SK-N-SH (cell line): ENCODE results near the gene CPVL. TPM values are rescaled to one million over a fixed set of nuclear protein-coding genes. Genes with fewer than 3 reads are reported as not detected.

ENCODE experiments used
- CTCF ChIA-PET: fragments of 300-600, 350-600 bp; formaldehyde crosslinking; extraction: SDS; loops from one replicate; lab custom pipeline; 2021; lab: Yijun Ruan, JAX
- POLR2A ChIA-PET: fragments of 350-600 bp; sonication (Branson Sonifier 250); formaldehyde crosslinking; extraction: SDS; loops from one replicate; lab custom pipeline; 2020; ENCODE audit warnings: antibody characterized with exemption, inconsistent platforms; lab: Yijun Ruan, JAX
- DNase-seq: peaks from one replicate; pipeline ENCODE4 v3.0.0; 2012
- H2AFZ ChIP-seq: fragments of 200-600 bp; sonication (generic); 2 replicates; pipeline ENCODE4 v1.8.1; 2016; ENCODE audit warnings: antibody characterized with exemption, mild to moderate bottlenecking, low read depth
- H3F3A ChIP-seq: fragments of 200-600 bp; sonication (generic); replicated peaks from 2 replicates; pipeline ENCODE3; 2016; ENCODE audit warnings: antibody characterized with exemption, mild to moderate bottlenecking; ENCODE audit not compliant: insufficient read depth
- H3K27ac ChIP-seq, 2 experiments: fragments of 200-500 bp in 1 of 2; fragments of 200-600 bp in 1 of 2; sonication (Bioruptor generic) in 1 of 2; sonication (generic), shearing (Covaris generic) in 1 of 2; 2 replicates each; pipeline versions ENCODE4 v1.5.1 to v1.6.1; 2014 to 2016; ENCODE audit warnings: low read depth in 2 of 2, inconsistent platforms in 1 of 2, low read length in 1 of 2, mild to moderate bottlenecking in 1 of 2, mixed read lengths in 1 of 2
- H3K27me3 ChIP-seq: fragments of 200-600 bp; sonication (generic), shearing (Covaris generic); 2 replicates; pipeline ENCODE4 v1.6.1; 2016; ENCODE audit warnings: mixed run types; ENCODE audit not compliant: insufficient read depth
- H3K36me3 ChIP-seq, 2 experiments: fragments of 200-500 bp in 1 of 2; fragments of 200-600 bp in 1 of 2; sonication (Bioruptor generic) in 1 of 2; sonication (generic) in 1 of 2; replicated peaks in 1 of 2; 2 replicates each; pipeline versions ENCODE3 to v1.5.1; 2014 to 2016; ENCODE audit warnings: low read length in 1 of 2, mild to moderate bottlenecking in 1 of 2; ENCODE audit not compliant: insufficient read depth in 2 of 2, control insufficient read depth in 1 of 2
- H3K4me1 ChIP-seq, 2 experiments: fragments of 200-500 bp in 1 of 2; fragments of 200-600 bp in 1 of 2; sonication (Bioruptor generic) in 1 of 2; sonication (generic), shearing (Covaris generic) in 1 of 2; 2 replicates each; pipeline versions ENCODE4 v1.5.1 to v1.6.1; 2014 to 2016; ENCODE audit warnings: low read depth in 1 of 2, low read length in 1 of 2, mixed run types in 1 of 2; ENCODE audit not compliant: insufficient read depth in 2 of 2, control insufficient read depth in 1 of 2
- H3K4me2 ChIP-seq: fragments of 200-600 bp; sonication (generic), shearing (Covaris generic); 2 replicates; pipeline ENCODE4 v1.6.1; 2017; ENCODE audit warnings: mixed run types
- H3K4me3 ChIP-seq, 2 experiments: fragments of 200-500 bp in 1 of 2; fragments of 200-600 bp in 1 of 2; sonication (Bioruptor generic) in 1 of 2; sonication (generic), shearing (Covaris generic) in 1 of 2; 2 replicates each; pipeline versions ENCODE4 v1.5.1 to v1.8.1; 2014 to 2016; ENCODE audit warnings: low read depth in 2 of 2, inconsistent platforms in 1 of 2, low read length in 1 of 2, mild to moderate bottlenecking in 1 of 2, mixed read lengths in 1 of 2, moderate library complexity in 1 of 2
- H3K79me2 ChIP-seq: fragments of 200-600 bp; sonication (generic); 2 replicates; pipeline ENCODE4 v1.8.1; 2017; ENCODE audit warnings: mild to moderate bottlenecking; ENCODE audit not compliant: insufficient read depth
- H3K9ac ChIP-seq: fragments of 200-600 bp; sonication (generic); 2 replicates; pipeline ENCODE4 v1.6.1; 2017; ENCODE audit warnings: mixed run types
- H3K9me2 ChIP-seq: fragments of 200-600 bp; sonication (generic); 2 replicates; pipeline ENCODE4 v1.6.1; 2017; ENCODE audit warnings: mixed run types
- H3K9me3 ChIP-seq: fragments of 200-600 bp; sonication (generic); 2 replicates; pipeline ENCODE4 v1.6.1; 2017; ENCODE audit warnings: mixed run types, mild to moderate bottlenecking, moderate library complexity
- H4K20me1 ChIP-seq: fragments of 200-600 bp; sonication (generic); 2 replicates; pipeline ENCODE4 v1.6.1; 2017; ENCODE audit warnings: mild to moderate bottlenecking, mixed run types; ENCODE audit not compliant: insufficient read depth
- CTCF ChIP-seq: fragments of 200-600 bp; sonication (generic); IDR thresholded peaks from 2 replicates; pipeline ENCODE4 v1.6.1; 2017; ENCODE audit warnings: antibody characterized with exemption, mild to moderate bottlenecking, moderate library complexity
- EP300 ChIP-seq, 2 experiments: IDR thresholded peaks; 2 replicates each; pipeline versions ENCODE4 v1.4.0 to v1.6.1; 2012; ENCODE audit warnings: borderline replicate concordance in 1 of 2, low read depth in 1 of 2, low read length in 1 of 2
- FOSL2 ChIP-seq: IDR thresholded peaks from 2 replicates; pipeline ENCODE4 v1.4.0; 2012; ENCODE audit warnings: low read depth, mild to moderate bottlenecking, moderate library complexity, borderline replicate concordance
- JUND ChIP-seq: IDR thresholded peaks from 2 replicates; pipeline ENCODE4 v1.4.0; 2012
- NRF1 ChIP-seq: IDR thresholded peaks from 2 replicates; pipeline ENCODE4 v1.6.1; 2012; ENCODE audit warnings: low read depth, mild to moderate bottlenecking, low read length
- RAD21 ChIP-seq: IDR thresholded peaks from 2 replicates; pipeline ENCODE4 v1.6.1; 2012; ENCODE audit warnings: mild to moderate bottlenecking, low read length
- RCOR1 ChIP-seq: fragments of 150-350 bp; IDR thresholded peaks from 2 replicates; pipeline ENCODE4 v1.6.1; 2017; ENCODE audit warnings: antibody characterized with exemption, low read length
- RFX5 ChIP-seq: IDR thresholded peaks from 2 replicates; pipeline ENCODE4 v1.6.1; 2012; ENCODE audit warnings: mild to moderate bottlenecking, improper control_type of control experiment, low read length
- SIN3A ChIP-seq: IDR thresholded peaks from 2 replicates; pipeline ENCODE4 v1.6.1; 2012; ENCODE audit warnings: low read depth, mild to moderate bottlenecking, low read length, moderate library complexity, borderline replicate concordance
- SMC3 ChIP-seq: IDR thresholded peaks from 2 replicates; pipeline ENCODE4 v1.6.1; 2012; ENCODE audit warnings: low read depth, low read length, improper control_type of control experiment
- TCF12 ChIP-seq: IDR thresholded peaks from 2 replicates; pipeline ENCODE4 v1.4.0; 2012
- USF2 ChIP-seq: fragments of 150-350 bp; IDR thresholded peaks from 2 replicates; pipeline ENCODE4 v1.6.1; 2017; ENCODE audit warnings: antibody characterized with exemption, low read length, low read depth, borderline replicate concordance
- ZBTB33 ChIP-seq: IDR thresholded peaks from 2 replicates; pipeline ENCODE4 v1.4.0; 2012; ENCODE audit warnings: low read depth, borderline replicate concordance
- WGBS: methylation state at CpG from one replicate; pipeline ENCODE4 v1.1.6; 2017; ENCODE audit warnings: low lambda C conversion rate; 5-methylcytosine and 5-hydroxymethylcytosine counted together
- polyA plus RNA-seq, 3 experiments: library from polyadenylated mRNA; depleted of rRNA; stranded (reverse); fragments of >200 nt; gene quantifications; 2 replicates each; pipeline ENCODE4 v1.2.3, GENCODE V29; 2012
- TF ChIP-seq, protein P1 (sequence below): IDR thresholded peaks from 2 replicates; pipeline ENCODE4 v1.4.0; 2012; ENCODE audit warnings: low read depth, borderline replicate concordance
- TF ChIP-seq, protein P2 (sequence below): IDR thresholded peaks from 2 replicates; pipeline ENCODE4; 2012

Gene CPVL
- polyA plus RNA-seq, 1 of the 3 experiments (the other 2 are of a cell fraction): not detected

DNA sequence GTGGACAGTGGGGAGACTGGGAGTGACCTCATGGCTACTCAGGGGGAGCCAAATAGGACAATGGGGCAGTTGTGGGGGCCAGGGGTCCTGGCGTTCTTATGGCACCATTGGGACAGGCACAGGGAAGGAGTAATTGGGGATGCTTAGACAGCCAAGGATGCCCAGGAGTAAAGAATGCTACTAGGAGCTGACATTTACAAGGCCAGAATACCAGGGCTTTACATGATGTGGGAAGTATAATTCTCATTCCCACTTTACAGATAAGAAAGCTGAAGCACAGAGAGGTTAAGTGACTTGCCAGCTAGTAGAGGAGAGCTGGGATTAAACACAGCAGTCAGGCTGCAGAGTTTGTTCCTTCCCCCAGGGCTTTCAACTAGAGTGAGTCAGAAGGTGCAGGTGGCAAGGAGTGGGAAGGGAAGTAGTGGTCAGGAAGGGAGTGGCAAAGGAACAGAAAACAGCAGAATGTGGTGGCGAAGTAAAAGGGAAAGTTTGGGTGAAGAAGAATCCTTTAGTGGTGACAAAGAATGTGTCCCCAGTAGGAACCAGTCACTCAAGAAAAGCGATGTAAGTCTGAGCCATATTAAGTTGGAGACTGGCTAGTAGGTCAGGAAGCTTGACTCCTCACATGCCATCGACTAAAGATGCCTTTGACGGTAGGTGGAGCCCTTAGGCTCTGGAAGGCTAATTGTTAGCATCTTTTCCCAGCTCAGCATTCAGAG lies 32.8 kb downstream of the CPVL start:
- no peak overlapping the region for H3K4me2 ChIP-seq
- ChIA-PET CTCF (interaction anchor here (0.6 to 48.2 kb wide), 16 partner anchors 9 to 296 kb away, joined by 3 to 1647 read pairs (median 5); partner anchors contain the start of gene TRIL), POLR2A (no interaction called here)
- H3K4me3 ChIP-seq: no peak overlapping the region
- no peak overlapping the region for H3K9ac ChIP-seq
- no peaks in the 10 kb centered on the region for H3K9me3 ChIP-seq
- H3F3A ChIP-seq: no peaks in the 10 kb centered on the region
- H3K36me3 ChIP-seq: no peaks in the 10 kb centered on the region
- H3K27ac ChIP-seq: no peak overlapping the region
- WGBS: 39% methylated on average over 5 of the region's 5 CpGs
- no peak overlapping the region for H2AFZ ChIP-seq
- no peaks in the 10 kb centered on the region for H3K79me2 ChIP-seq
- DNase-seq: no peak
- H4K20me1 ChIP-seq: no peaks in the 10 kb centered on the region
- peaks cover 15% of the 10 kb centered on the region for H3K27me3 ChIP-seq
- TF ChIP-seq SIN3A (no peak), CTCF (peak; percentile 24; the same call in 1 of the 2 replicates), RCOR1 (no peak), ZBTB33 (no peak), TCF12 (no peak), RAD21 (peak; percentile 62), SMC3 (peak; percentile 33; the same call in 1 of the 2 replicates), JUND (no peak), NRF1 (no peak)
- H3K4me1 ChIP-seq: no peaks in the 10 kb centered on the region
- H3K9me2 ChIP-seq: no peaks in the 10 kb centered on the region

DNA sequence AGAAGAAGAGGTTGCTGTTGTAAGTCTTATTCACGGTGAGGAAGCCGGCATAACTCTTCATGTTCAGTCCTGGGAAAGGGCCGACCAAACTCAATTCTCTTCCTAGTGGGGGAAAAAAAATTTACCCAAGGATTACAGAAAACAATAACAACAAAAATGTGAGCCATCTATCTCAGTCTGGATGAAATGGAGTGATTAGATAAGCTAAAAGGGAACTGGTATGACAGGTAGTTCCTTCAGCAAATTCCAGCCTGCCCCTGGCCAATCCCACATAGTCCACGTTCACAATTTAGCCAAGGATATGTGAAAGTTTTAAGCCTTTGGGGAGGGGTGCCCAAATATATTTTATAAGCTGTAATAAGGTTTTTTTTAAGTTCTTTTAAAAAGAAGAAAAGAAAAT lies 33.6 kb downstream of the CPVL start:
- H3K9ac ChIP-seq: no peak overlapping the region
- H2AFZ ChIP-seq: no peak overlapping the region
- H3K4me1 ChIP-seq: no peaks in the 10 kb centered on the region
- CTCF ChIA-PET: interaction anchor here (0.6 to 48.2 kb wide), 13 partner anchors 11 to 297 kb away, joined by 3 to 1647 read pairs (median 5); partner anchors contain the start of gene TRIL
- H3F3A ChIP-seq: no peaks in the 10 kb centered on the region
- peaks cover 15% of the 10 kb centered on the region for H3K27me3 ChIP-seq
- H4K20me1 ChIP-seq: no peaks in the 10 kb centered on the region
- H3K27ac ChIP-seq: no peak overlapping the region
- no peak overlapping the region for H3K4me2 ChIP-seq
- WGBS: 59% methylated on average over 4 of the region's 4 CpGs
- no peaks in the 10 kb centered on the region for H3K9me3 ChIP-seq
- TF ChIP-seq, protein P1, sequence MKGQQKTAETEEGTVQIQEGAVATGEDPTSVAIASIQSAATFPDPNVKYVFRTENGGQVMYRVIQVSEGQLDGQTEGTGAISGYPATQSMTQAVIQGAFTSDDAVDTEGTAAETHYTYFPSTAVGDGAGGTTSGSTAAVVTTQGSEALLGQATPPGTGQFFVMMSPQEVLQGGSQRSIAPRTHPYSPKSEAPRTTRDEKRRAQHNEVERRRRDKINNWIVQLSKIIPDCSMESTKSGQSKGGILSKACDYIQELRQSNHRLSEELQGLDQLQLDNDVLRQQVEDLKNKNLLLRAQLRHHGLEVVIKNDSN: no peak
- no peak for TF ChIP-seq RFX5
- TF ChIP-seq, protein P2, sequence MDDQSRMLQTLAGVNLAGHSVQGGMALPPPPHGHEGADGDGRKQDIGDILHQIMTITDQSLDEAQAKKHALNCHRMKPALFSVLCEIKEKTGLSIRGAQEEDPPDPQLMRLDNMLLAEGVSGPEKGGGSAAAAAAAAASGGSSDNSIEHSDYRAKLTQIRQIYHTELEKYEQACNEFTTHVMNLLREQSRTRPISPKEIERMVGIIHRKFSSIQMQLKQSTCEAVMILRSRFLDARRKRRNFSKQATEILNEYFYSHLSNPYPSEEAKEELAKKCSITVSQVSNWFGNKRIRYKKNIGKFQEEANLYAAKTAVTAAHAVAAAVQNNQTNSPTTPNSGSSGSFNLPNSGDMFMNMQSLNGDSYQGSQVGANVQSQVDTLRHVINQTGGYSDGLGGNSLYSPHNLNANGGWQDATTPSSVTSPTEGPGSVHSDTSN: no peak
- no peak for TF ChIP-seq USF2
- no peak for TF ChIP-seq TCF12
- TF ChIP-seq SIN3A: no peak
- no peak for TF ChIP-seq FOSL2
- no peak for TF ChIP-seq EP300 (IDR thresholded peaks at IDR 0.05; ENCODE audit: borderline replicate concordance in 1 of 2, low read depth in 1 of 2, low read length in 1 of 2)
- H3K36me3 ChIP-seq: no peaks in the 10 kb centered on the region
- H3K4me3 ChIP-seq: no peak overlapping the region
- DNase-seq: no peak
- no peaks in the 10 kb centered on the region for H3K79me2 ChIP-seq
- no peaks in the 10 kb centered on the region for H3K9me2 ChIP-seq
- POLR2A ChIA-PET: no interaction called here
